PC-3 (cell line): ENCODE data around the gene AGL. TPM values are rescaled to one million over a fixed set of nuclear protein-coding genes. Genes with fewer than 3 reads are reported as not detected.

ENCODE experiments used
- ATAC-seq: fragments of 200-7000 bp; cut with Tn5 transposase; 2 replicates; pipeline ENCODE4 v1.9.1; 2020; ENCODE audit warnings: mild to moderate bottlenecking, moderate library complexity
- BruUV-seq: library from RNA; stranded (reverse); fragments of 400-500 nt; replicated peaks from 2 replicates; lab custom pipeline; 2021; lab: Mats Ljungman, UMichigan
- CTCF ChIA-PET: fragments of 300-600 bp; sonication (Branson Sonifier 250); formaldehyde crosslinking; loops from one replicate; lab custom pipeline; 2022; ENCODE audit warnings: antibody characterized with exemption; lab: Charles Lee
- POLR2A ChIA-PET: fragments of 300-600 bp; sonication (Branson Sonifier 250); formaldehyde crosslinking; loops from one replicate; lab custom pipeline; 2022; ENCODE audit warnings: antibody characterized with exemption; ENCODE audit not compliant: unreplicated experiment; lab: Charles Lee
- DNase-seq: peaks from one replicate; pipeline ENCODE4 v3.0.0-alpha.2; 2015
- H2AFZ ChIP-seq: fragments of 300-600 bp; sonication (generic); 2 replicates; pipeline ENCODE4 v1.6.0; 2016; ENCODE audit warnings: antibody characterized with exemption, low read length
- H3F3A ChIP-seq: fragments of 300-600 bp; sonication (generic); one replicate; pipeline ENCODE4 v1.6.0; 2017; ENCODE audit warnings: antibody characterized with exemption, low read length, control low read depth, mild to moderate bottlenecking; ENCODE audit not compliant: unreplicated experiment
- H3K27ac ChIP-seq: fragments of 300-600 bp; sonication (generic); 2 replicates; pipeline ENCODE4 v1.5.1; 2016; ENCODE audit warnings: mild to moderate bottlenecking, low read length
- H3K27me3 ChIP-seq: fragments of 300-600 bp; sonication (generic); 2 replicates; pipeline ENCODE4 v1.6.1; 2016; ENCODE audit warnings: low read length, mixed read lengths
- H3K36me3 ChIP-seq: fragments of 300-600 bp; sonication (generic); 2 replicates; pipeline ENCODE4 v1.6.1; 2016; ENCODE audit warnings: low read depth, mixed run types, low read length, mixed read lengths
- H3K4me1 ChIP-seq: fragments of 300-600 bp; sonication (generic); 2 replicates; pipeline ENCODE4 v1.5.1; 2016; ENCODE audit warnings: low read length; ENCODE audit not compliant: insufficient read depth
- H3K4me2 ChIP-seq: fragments of 300-600 bp; sonication (generic); 2 replicates; pipeline ENCODE4 v1.6.0; 2016; ENCODE audit warnings: low read length
- H3K4me3 ChIP-seq: fragments of 300-600 bp; sonication (generic); 2 replicates; pipeline ENCODE4 v1.5.1; 2016; ENCODE audit warnings: mild to moderate bottlenecking, low read length, mixed read lengths
- H3K79me2 ChIP-seq: fragments of 300-600 bp; sonication (generic); 2 replicates; pipeline ENCODE4 v1.6.1; 2017; ENCODE audit warnings: low read length, mixed read lengths
- H3K9ac ChIP-seq: fragments of 300-600 bp; sonication (generic); 2 replicates; pipeline ENCODE4 v1.6.0; 2016; ENCODE audit warnings: mild to moderate bottlenecking, low read length
- H3K9me2 ChIP-seq: fragments of 300-600 bp; sonication (generic); replicated peaks from 2 replicates; pipeline ENCODE4 v1.6.1; 2016; ENCODE audit warnings: mixed run types, low read length, mixed read lengths
- H3K9me3 ChIP-seq: fragments of 300-600 bp; sonication (generic); 2 replicates; pipeline ENCODE4 v1.6.1; 2016; ENCODE audit warnings: low read length, mixed read lengths
- H4K20me1 ChIP-seq: fragments of 300-600 bp; sonication (generic); 2 replicates; pipeline ENCODE4 v1.6.1; 2016; ENCODE audit warnings: low read length, mixed read lengths
- EZH2 ChIP-seq: fragments of 300-600 bp; sonication (generic); IDR thresholded peaks from one replicate; pipeline ENCODE4 v1.6.1; 2017; ENCODE audit warnings: antibody characterized with exemption, mild to moderate bottlenecking, low read length; ENCODE audit not compliant: unreplicated experiment
- EZH2phosphoT487 ChIP-seq: fragments of 300-600 bp; sonication (generic); IDR thresholded peaks from 2 replicates; pipeline ENCODE4 v1.6.1; 2018; ENCODE audit warnings: mild to moderate bottlenecking, antibody characterized with exemption, low read length, borderline replicate concordance
- intact Hi-C: fragments of 100-400 bp; cut with micrococcal nuclease; formaldehyde crosslinking; loops from 2 replicates; pipeline ENCODE4 v1.9.0; 2023
- total RNA-seq: library from RNA; depleted of rRNA; stranded (reverse); fragments of >200 nt; gene quantifications from 2 replicates; pipeline ENCODE4 v1.2.3, GENCODE V29; 2014
- TF ChIP-seq, protein P1 (sequence below): fragments of 300-600 bp; sonication (generic); conservative IDR thresholded peaks from 2 replicates; pipeline ENCODE4 v1.5.1; 2017; ENCODE audit warnings: antibody characterized with exemption, low read depth, mild to moderate bottlenecking, low read length

AGL gene
- total RNA-seq, 1 experiment from 2014 or later = 8.7 TPM

DNA sequence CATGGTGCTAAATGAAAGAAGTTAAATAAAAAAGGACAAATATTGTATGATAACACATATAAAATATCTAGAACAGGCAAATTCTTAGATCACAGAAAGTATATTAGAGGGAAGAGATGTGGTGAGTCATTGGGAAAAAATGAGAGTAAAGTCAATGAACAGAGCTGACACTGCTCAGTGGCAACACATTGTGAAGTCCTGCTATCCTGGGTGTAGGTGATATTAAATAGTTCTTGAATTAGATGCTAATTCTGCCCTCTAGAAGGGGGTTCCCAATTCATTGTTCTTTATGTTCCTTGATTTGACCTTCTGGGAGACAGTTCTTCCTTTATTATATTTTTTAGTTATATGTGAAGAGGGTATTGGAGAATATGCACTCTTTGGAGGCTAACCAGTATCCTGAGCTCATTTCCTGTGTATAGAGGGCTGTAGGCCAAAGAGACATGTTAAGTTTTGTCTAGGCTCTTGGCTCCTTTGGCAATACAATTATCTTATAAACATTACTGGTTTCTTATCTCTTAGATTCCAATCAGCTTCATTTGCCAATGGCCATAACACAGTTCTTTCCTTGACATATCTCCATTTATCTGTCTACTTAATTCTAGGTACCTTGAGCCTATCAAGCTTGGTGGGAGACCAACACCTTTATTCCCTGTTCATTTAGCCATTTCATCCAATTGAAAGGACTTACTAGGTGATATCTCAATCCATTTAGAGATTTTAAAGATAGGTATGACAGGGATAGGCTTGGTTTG is 113.1 kb downstream of the AGL start:
- DNase-seq (peak; percentile 70), ATAC-seq (peak; percentile 95)
- Histone ChIP-seq H3K36me3 (no peaks in the 10 kb centered on the region), H3K4me3 (no peak overlapping the region), H4K20me1 (no peaks in the 10 kb centered on the region), H3K79me2 (no peaks in the 10 kb centered on the region), H3F3A (peaks cover 4% of the 10 kb centered on the region), H3K4me2 (peak overlapping the region; percentile 29), H2AFZ (no peak overlapping the region), H3K4me1 (peaks cover 33% of the 10 kb centered on the region), H3K27ac (peak overlapping the region; percentile 1; the same call in 1 of the 2 replicates), H3K9me3 (no peaks in the 10 kb centered on the region), H3K9ac (no peak overlapping the region), H3K27me3 (no peaks in the 10 kb centered on the region), H3K9me2 (no peaks in the 10 kb centered on the region)
- CTCF ChIA-PET = no interaction called here
- no peak for TF ChIP-seq EZH2
- TF ChIP-seq, protein P1, sequence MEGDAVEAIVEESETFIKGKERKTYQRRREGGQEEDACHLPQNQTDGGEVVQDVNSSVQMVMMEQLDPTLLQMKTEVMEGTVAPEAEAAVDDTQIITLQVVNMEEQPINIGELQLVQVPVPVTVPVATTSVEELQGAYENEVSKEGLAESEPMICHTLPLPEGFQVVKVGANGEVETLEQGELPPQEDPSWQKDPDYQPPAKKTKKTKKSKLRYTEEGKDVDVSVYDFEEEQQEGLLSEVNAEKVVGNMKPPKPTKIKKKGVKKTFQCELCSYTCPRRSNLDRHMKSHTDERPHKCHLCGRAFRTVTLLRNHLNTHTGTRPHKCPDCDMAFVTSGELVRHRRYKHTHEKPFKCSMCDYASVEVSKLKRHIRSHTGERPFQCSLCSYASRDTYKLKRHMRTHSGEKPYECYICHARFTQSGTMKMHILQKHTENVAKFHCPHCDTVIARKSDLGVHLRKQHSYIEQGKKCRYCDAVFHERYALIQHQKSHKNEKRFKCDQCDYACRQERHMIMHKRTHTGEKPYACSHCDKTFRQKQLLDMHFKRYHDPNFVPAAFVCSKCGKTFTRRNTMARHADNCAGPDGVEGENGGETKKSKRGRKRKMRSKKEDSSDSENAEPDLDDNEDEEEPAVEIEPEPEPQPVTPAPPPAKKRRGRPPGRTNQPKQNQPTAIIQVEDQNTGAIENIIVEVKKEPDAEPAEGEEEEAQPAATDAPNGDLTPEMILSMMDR = no peak
- no peak for TF ChIP-seq EZH2phosphoT487
- POLR2A ChIA-PET = no interaction called here
- intact Hi-C loops = no loop called here
- BruUV-seq = no TSS peak

- no peak overlapping the region for H2AFZ ChIP-seq
- peaks cover 44% of the 10 kb centered on the region for H3K4me1 ChIP-seq
- peak overlapping the region; percentile 32; the same call in 1 of the 2 replicates for H3K27ac ChIP-seq
- H3F3A ChIP-seq = peaks cover 4% of the 10 kb centered on the region
- H3K4me2 ChIP-seq = peak overlapping the region; percentile 67; the same call in 1 of the 2 replicates
- H4K20me1 ChIP-seq = no peaks in the 10 kb centered on the region
- no peaks in the 10 kb centered on the region for H3K27me3 ChIP-seq
- intact Hi-C loops = no loop called here
- ChIA-PET CTCF (no interaction called here), POLR2A (interaction anchor here (0.5 kb wide), 1 partner anchor 294 kb away, joined by 3 read pairs; no protein-coding TSS in a partner anchor)
- ATAC-seq = no peak
- no peaks in the 10 kb centered on the region for H3K36me3 ChIP-seq
- no peaks in the 10 kb centered on the region for H3K9me2 ChIP-seq
- H3K9me3 ChIP-seq = no peaks in the 10 kb centered on the region
- BruUV-seq = no TSS peak
- H3K4me3 ChIP-seq = no peak overlapping the region
- no peak for TF ChIP-seq EZH2phosphoT487
- TF ChIP-seq, protein P1 = no peak
- TF ChIP-seq EZH2 = no peak
- DNase-seq = no peak
- H3K79me2 ChIP-seq = no peaks in the 10 kb centered on the region
- H3K9ac ChIP-seq = no peak overlapping the region
These were observed 114.6 kb downstream of the AGL start for GRCh38 chr1:99964806-99965205.
